ENCODE data around the gene RPS15A.
"Not testable (repeated sequence)": the region's sequence is repeated elsewhere in the genome, so short reads cannot be mapped to it uniquely, and the experiment has no call there.

The RPS15A gene

GRCh38 chr16:18759598-18760520, 30.3 kb downstream of the RPS15A start:
- FAIRE-seq, result not testable (repeated sequence)

GRCh38 chr16:18757960-18758660, 32.0 kb downstream of the RPS15A start:
- not testable (repeated sequence) for FAIRE-seq; DNase-seq (ENCODE audit: insufficient read length, low spot score)

More at GRCh38 chr16:18759598-18760520, 30.3 kb downstream of the RPS15A start:
- DNase-seq (ENCODE audit: insufficient read length, low spot score), result not testable (repeated sequence)
- peak; percentile 54 for TF ChIP-seq CTCF (IDR thresholded peaks at IDR 0.05; ENCODE audit: insufficient read depth, missing control alignments)

DNA sequence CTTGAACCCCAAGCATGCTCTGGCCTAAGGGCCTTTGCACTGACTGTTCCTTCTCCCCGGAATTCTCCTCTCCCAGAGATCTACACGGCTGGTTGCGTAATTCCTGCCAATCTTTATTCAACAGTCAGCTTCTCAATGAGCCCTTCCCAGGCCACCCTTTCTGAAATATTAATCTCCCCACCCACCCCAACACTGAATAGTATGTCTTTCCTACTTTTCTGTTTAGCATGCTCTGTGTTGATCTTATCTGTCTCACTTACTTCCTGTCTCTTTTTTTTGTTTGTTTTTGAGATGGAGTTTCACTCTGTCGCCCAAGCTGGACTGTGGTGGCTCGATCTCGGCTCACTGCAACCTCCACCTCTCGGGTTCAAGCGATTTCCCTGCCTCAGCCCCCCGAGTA, 33.5 kb downstream of the RPS15A start:
- DNase-seq (ENCODE audit: insufficient read length, low spot score); FAIRE-seq: not testable (repeated sequence)

DNA sequence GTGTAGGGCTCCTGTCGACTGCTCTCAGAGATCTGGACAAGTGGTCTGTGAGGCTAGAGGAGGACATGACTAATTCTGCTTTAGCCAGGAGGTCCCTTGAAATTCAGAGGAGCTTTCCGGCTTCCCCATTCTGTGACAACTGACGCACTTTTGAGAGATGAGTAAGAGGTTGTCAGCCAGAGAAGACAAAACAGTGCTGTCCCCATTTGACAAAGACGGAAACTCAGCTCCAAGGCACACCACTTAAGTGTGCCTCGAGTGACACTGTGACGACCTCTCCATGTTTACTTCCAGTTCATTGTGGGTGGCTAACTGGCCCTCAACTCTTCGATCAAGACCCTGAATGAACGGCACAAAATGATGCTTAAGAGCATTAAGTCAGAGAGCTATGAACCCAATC, 47.3 kb downstream of the RPS15A start:
- FAIRE-seq; DNase-seq (ENCODE audit: insufficient read length, low spot score): not testable (repeated sequence)

GRCh38 chr16:18740027-18740426, 50.1 kb downstream of the RPS15A start:
- not testable (repeated sequence) for FAIRE-seq; DNase-seq (ENCODE audit: insufficient read length, low spot score)

- DNase-seq (ENCODE audit: insufficient read length, low spot score); FAIRE-seq: not testable (repeated sequence)
These were observed 51.4 kb downstream of the RPS15A start for GRCh38 chr16:18738768-18739167.

GRCh38 chr16:18734279-18734678, 55.9 kb downstream of the RPS15A start:
- not testable (repeated sequence) for DNase-seq (ENCODE audit: insufficient read length, low spot score); FAIRE-seq
